ENCODE measurements around the gene TIGD3. TPM values are rescaled to one million over a fixed set of nuclear protein-coding genes. Genes with fewer than 3 reads are reported as not detected.

The TIGD3 gene
- total and polyA plus RNA-seq, 5 donors, result 0.14 to 0.23 (median 0.18) TPM; not detected in 1

- intact Hi-C loops (cut with DNase I), result no loop called here
- Histone ChIP-seq H3K27me3 (ENCODE audit: control insufficient read depth, insufficient read depth) (no peaks in the 10 kb centered on the region), H3K9me3 (ENCODE audit: control insufficient read depth, low read length) (no peaks in the 10 kb centered on the region), H3K27ac (ENCODE audit: low read length) (no peak overlapping the region), H3K4me3 (ENCODE audit: low read length) (no peak overlapping the region), H3K4me1 (ENCODE audit: control insufficient read depth, insufficient read depth, low read length) (peaks cover 2% of the 10 kb centered on the region)
- peak in 1 of 3 donors; percentile 28 for DNase-seq
- no peak for ATAC-seq
- 78% methylated on average over 14 of the region's 14 CpGs for WGBS
These were observed 19.5 kb downstream of the TIGD3 start for GRCh38 chr11:65373839-65374580.

- no peak overlapping the region for H3K27ac ChIP-seq (ENCODE audit: low read length)
- no peaks in the 10 kb centered on the region for H3K27me3 ChIP-seq (ENCODE audit: control insufficient read depth, insufficient read depth)
- DNase-seq (peak in 1 of 3 donors; percentile 19), ATAC-seq (no peak)
- no peak overlapping the region for H3K4me3 ChIP-seq (ENCODE audit: low read length)
- WGBS, result 88% methylated on average over 8 of the region's 8 CpGs
- intact Hi-C loops (cut with DNase I), result loop anchor here in 1 of 4 donors (5.0 kb wide), 1 partner anchor 142 kb away; no protein-coding TSS in a partner anchor
- peaks cover 2% of the 10 kb centered on the region for H3K4me1 ChIP-seq (ENCODE audit: control insufficient read depth, insufficient read depth, low read length)
- no peaks in the 10 kb centered on the region for H3K9me3 ChIP-seq (ENCODE audit: control insufficient read depth, low read length)
These were observed 20.5 kb downstream of the TIGD3 start for GRCh38 chr11:65375012-65375411.

- ATAC-seq, result no peak
- no peak overlapping the region for H3K4me3 ChIP-seq (ENCODE audit: low read length)
- H3K27ac ChIP-seq (ENCODE audit: low read length), result no peak overlapping the region
- no peaks in the 10 kb centered on the region for H3K27me3 ChIP-seq (ENCODE audit: control insufficient read depth, insufficient read depth)
- peak in 2 of 3 donors; percentile 38 to 49 for DNase-seq
- intact Hi-C loops (cut with DNase I), result loop anchor here in 1 of 4 donors (5.0 kb wide), 1 partner anchor 141 kb away; no protein-coding TSS in a partner anchor
- 84% methylated on average over 16 of the region's 16 CpGs for WGBS
- H3K4me1 ChIP-seq (ENCODE audit: control insufficient read depth, insufficient read depth, low read length), result peaks cover 2% of the 10 kb centered on the region
- no peaks in the 10 kb centered on the region for H3K9me3 ChIP-seq (ENCODE audit: control insufficient read depth, low read length)
These were observed 21.7 kb downstream of the TIGD3 start for GRCh38 chr11:65376138-65376713.

DNA sequence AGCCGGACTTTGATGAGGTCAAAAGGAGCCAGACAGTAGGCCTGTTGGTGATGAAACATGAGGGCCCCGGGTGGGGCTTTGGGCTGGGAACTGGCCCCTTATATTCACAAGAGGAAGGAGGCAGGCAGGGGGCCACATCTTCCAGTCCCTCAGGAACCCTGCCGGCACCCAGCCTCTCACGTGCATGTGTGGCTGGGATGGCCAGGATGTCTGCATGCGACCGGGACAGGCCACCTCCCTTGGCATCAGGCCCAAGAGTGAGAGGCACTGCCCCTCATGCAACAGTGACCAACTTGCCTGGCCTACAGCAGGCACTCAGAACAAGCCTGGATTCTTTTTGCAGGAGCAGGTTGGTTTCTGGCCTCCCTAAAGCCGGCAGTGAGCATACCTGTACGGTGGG lies 22.5 kb downstream of the TIGD3 start:
- H3K4me3 ChIP-seq (ENCODE audit: low read length), result no peak overlapping the region
- no peaks in the 10 kb centered on the region for H3K9me3 ChIP-seq (ENCODE audit: control insufficient read depth, low read length)
- H3K27ac ChIP-seq (ENCODE audit: low read length), result no peak overlapping the region
- ATAC-seq, result no peak
- peak in 1 of 3 donors; percentile 52 for DNase-seq
- 48% methylated on average over 8 of the region's 8 CpGs for WGBS
- H3K4me1 ChIP-seq (ENCODE audit: control insufficient read depth, insufficient read depth, low read length), result peaks cover 2% of the 10 kb centered on the region
- H3K27me3 ChIP-seq (ENCODE audit: control insufficient read depth, insufficient read depth), result no peaks in the 10 kb centered on the region
- intact Hi-C loops (cut with DNase I), result loop anchor here in 1 of 4 donors (5.0 kb wide), 1 partner anchor 140 kb away; no protein-coding TSS in a partner anchor

DNA sequence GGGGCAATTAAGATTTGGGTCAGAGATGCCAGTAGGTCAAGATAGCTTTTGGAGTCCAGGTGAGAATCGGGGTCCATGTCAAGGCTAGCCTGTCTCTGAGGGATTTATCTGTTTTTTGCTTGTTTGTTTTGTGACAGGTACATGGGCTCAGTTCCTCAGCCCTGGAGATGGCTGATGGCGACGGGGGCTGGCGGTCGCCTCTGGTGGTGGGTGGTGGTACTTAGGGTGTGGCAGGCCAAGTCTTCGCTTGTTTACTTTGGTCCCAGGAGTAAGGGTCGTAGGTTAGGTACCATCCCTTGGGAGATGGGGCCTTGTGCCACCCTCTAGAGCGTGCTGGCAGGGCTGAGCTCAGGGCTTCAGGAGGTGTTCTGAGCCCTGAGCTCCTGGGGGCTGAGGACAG lies 23.2 kb downstream of the TIGD3 start:
- Histone ChIP-seq H3K27me3 (ENCODE audit: control insufficient read depth, insufficient read depth) (no peaks in the 10 kb centered on the region), H3K9me3 (ENCODE audit: control insufficient read depth, low read length) (no peaks in the 10 kb centered on the region), H3K27ac (ENCODE audit: low read length) (no peak overlapping the region), H3K4me1 (ENCODE audit: control insufficient read depth, insufficient read depth, low read length) (no peaks in the 10 kb centered on the region), H3K4me3 (ENCODE audit: low read length) (no peak overlapping the region)
- DNase-seq, result peak in 1 of 3 donors; percentile 52
- ATAC-seq, result no peak
- WGBS, result 91% methylated on average over 8 of the region's 8 CpGs
- intact Hi-C loops (cut with DNase I), result loop anchor here in 1 of 4 donors (5.0 kb wide), 1 partner anchor 140 kb away; no protein-coding TSS in a partner anchor

DNA sequence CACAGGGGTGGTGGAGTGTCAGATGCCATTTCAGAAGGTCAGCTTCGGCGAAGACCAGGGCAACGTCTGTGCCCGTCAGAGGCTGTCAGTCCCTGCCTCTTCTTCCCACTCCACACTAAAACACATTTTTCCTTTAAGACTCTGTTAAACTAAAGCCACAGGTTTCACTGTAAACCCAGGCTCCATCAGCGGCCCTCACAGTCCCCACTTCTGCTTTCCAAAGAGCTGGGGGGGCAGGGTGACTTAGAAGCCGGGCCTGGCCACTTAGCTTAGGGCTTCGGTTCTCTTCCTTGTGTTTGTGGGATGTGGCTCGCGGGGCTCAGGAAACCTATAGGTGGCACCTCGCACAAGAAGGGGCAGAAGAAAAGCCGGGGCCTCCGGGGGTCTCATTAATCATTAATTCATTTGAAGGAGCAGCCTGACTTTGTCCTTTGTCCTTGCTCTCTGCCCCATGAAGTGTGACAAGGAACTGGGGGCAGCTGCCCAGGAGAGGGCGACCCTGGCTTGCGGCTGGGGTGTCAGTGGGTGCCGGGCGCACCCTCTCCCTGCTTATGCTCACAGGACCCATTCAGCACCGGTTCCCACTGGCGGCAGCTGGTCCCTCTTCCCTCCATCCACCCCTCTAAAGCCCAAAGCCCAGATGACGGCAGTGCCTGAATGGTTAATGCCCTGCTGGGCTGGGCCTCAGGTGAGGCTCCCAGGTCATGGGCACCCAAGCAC lies 23.8 kb downstream of the TIGD3 start:
- Histone ChIP-seq H3K4me3 (ENCODE audit: low read length) (no peak overlapping the region), H3K27me3 (ENCODE audit: control insufficient read depth, insufficient read depth) (no peaks in the 10 kb centered on the region), H3K4me1 (ENCODE audit: control insufficient read depth, insufficient read depth, low read length) (peaks cover 6% of the 10 kb centered on the region), H3K9me3 (ENCODE audit: control insufficient read depth, low read length) (no peaks in the 10 kb centered on the region), H3K27ac (ENCODE audit: low read length) (no peak overlapping the region)
- DNase-seq, result peak in 1 of 3 donors; percentile 61
- 81% methylated on average over 19 of the region's 19 CpGs for WGBS
- ATAC-seq, result no peak
- intact Hi-C loops (cut with DNase I), result loop anchor here in 1 of 4 donors (5.0 kb wide), 1 partner anchor 139 kb away; no protein-coding TSS in a partner anchor

GRCh38 chr11:65378928-65379638 lies 24.5 kb downstream of the TIGD3 start:
- ATAC-seq, result no peak
- intact Hi-C loops (cut with DNase I), result loop anchor here in 1 of 4 donors (5.0 kb wide), 1 partner anchor 138 kb away; no protein-coding TSS in a partner anchor

DNA sequence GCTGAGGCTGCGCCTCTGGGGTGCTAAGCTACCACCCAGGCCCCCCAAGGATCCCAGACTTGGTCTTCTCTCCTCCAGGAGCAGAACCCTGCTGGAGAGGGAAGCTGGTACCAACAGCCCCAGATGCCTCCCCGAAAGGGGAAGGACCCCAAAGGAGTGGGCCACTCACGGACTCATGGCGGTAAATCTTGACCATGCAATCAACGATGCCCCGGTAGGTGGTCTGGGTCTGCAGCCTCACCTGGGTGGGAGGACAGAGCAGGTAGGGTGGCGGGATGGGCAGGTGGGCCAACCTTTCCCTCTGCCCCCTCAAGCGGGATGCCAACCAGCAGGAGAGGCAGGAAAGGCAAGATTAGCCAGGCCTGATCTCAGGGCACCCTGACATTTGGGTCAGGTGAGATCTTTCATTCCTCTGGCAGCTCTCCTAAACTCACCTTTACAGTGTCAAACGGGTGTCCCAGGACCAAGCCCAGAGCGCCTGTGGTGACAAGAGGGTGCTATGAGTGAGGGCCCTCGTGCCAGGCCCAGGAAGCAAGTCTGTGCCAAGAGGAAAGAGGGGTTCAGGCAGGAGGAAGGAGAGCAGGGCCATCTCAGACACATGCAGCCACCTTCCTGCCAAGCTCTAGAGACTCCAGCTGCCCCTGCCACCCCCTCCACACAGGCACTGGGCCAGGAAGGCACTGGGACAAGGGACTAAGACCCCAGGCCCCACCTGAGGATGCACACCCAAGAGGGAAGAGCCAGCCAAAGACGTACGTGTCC lies 25.3 kb downstream of the TIGD3 start:
- intact Hi-C loops (cut with DNase I), result loop anchor here in 2 of 4 donors (5.0 to 10.0 kb wide), 2 partner anchors 135 to 137 kb away; no protein-coding TSS in a partner anchor
- WGBS, result 89% methylated on average over 13 of the region's 13 CpGs
- DNase-seq, result no peak
- H3K9me3 ChIP-seq (ENCODE audit: control insufficient read depth, low read length), result no peaks in the 10 kb centered on the region
- no peak overlapping the region for H3K4me3 ChIP-seq (ENCODE audit: low read length)
- H3K27ac ChIP-seq (ENCODE audit: low read length), result no peak overlapping the region
- H3K27me3 ChIP-seq (ENCODE audit: control insufficient read depth, insufficient read depth), result no peaks in the 10 kb centered on the region
- no peak for ATAC-seq
- peaks cover 6% of the 10 kb centered on the region for H3K4me1 ChIP-seq (ENCODE audit: control insufficient read depth, insufficient read depth, low read length)

More at GRCh38 chr11:65378928-65379638, 24.5 kb downstream of the TIGD3 start:
- no peak overlapping the region for H3K27ac ChIP-seq (ENCODE audit: low read length)
- DNase-seq, result peak in 1 of 3 donors; percentile 37
- H3K27me3 ChIP-seq (ENCODE audit: control insufficient read depth, insufficient read depth), result no peaks in the 10 kb centered on the region
- H3K4me3 ChIP-seq (ENCODE audit: low read length), result no peak overlapping the region
- peaks cover 6% of the 10 kb centered on the region for H3K4me1 ChIP-seq (ENCODE audit: control insufficient read depth, insufficient read depth, low read length)
- 94% methylated on average over 14 of the region's 14 CpGs for WGBS
- H3K9me3 ChIP-seq (ENCODE audit: control insufficient read depth, low read length), result no peaks in the 10 kb centered on the region

- Histone ChIP-seq H3K9me3 (ENCODE audit: control insufficient read depth, low read length) (no peaks in the 10 kb centered on the region), H3K27me3 (ENCODE audit: control insufficient read depth, insufficient read depth) (no peaks in the 10 kb centered on the region), H3K4me3 (ENCODE audit: low read length) (no peak overlapping the region), H3K4me1 (ENCODE audit: control insufficient read depth, insufficient read depth, low read length) (peaks cover 6% of the 10 kb centered on the region), H3K27ac (ENCODE audit: low read length) (no peak overlapping the region)
- intact Hi-C loops (cut with DNase I), result loop anchor here in 1 of 4 donors (10.0 kb wide), 1 partner anchor 134 kb away; no protein-coding TSS in a partner anchor
- DNase-seq (no peak), ATAC-seq (no peak)
- 87% methylated on average over 16 of the region's 16 CpGs for WGBS
These were observed 26.0 kb downstream of the TIGD3 start for GRCh38 chr11:65380460-65381119.
